PFSK-1 (cell line): ENCODE measurements around the gene GRB10.

Experiments used
- FOXP2 ChIP-seq: optimal IDR thresholded peaks from 2 replicates; pipeline ENCODE3; 2011; ENCODE audit warnings: borderline replicate concordance, control low read depth, inconsistent platforms; ENCODE audit not compliant: insufficient read depth; ENCODE audit errors: extremely low read length, extremely low read depth
- POLR2AphosphoS5 ChIP-seq: IDR thresholded peaks from 2 replicates; pipeline ENCODE4 v1.6.1; 2012; ENCODE audit warnings: low read depth, mild to moderate bottlenecking, control low read depth, low read length, moderate library complexity
- TAF1 ChIP-seq: IDR thresholded peaks from 2 replicates; pipeline ENCODE4 v1.6.1; 2012; ENCODE audit warnings: low read length, control low read depth, borderline replicate concordance; ENCODE audit not compliant: insufficient read depth
- TF ChIP-seq, protein P1 (sequence below), 2 experiments: IDR thresholded peaks; 2 replicates each; pipeline versions ENCODE4 v1.6.1 to v1.8.0; 2011 to 2012; ENCODE audit warnings: low read depth in 2 of 2, low read length in 2 of 2, control low read depth in 1 of 2, inconsistent platforms in 1 of 2, mild to moderate bottlenecking in 1 of 2, moderate library complexity in 1 of 2; ENCODE audit not compliant: insufficient read depth in 1 of 2

DNA sequence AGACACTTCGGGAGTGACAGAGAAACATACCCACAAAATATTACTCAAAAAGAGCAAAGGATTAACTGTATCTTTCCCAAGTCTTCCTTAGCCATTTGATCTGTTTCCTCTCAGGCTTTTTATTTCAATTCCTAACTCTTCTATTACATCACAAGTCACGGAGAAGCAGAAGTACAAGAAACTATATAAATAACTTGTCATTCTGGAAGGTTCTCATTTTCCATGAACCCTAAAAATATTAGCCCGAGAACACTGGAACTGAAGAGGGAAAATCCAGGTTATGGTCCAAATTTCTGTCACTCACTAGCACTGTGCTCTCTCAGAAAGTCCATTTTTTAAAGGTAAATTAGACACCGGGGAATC is 98.0 kb downstream of the GRB10 start:
- no peak for TF ChIP-seq TAF1
- no peak for TF ChIP-seq FOXP2
- TF ChIP-seq POLR2AphosphoS5: no peak
- TF ChIP-seq, protein P1, sequence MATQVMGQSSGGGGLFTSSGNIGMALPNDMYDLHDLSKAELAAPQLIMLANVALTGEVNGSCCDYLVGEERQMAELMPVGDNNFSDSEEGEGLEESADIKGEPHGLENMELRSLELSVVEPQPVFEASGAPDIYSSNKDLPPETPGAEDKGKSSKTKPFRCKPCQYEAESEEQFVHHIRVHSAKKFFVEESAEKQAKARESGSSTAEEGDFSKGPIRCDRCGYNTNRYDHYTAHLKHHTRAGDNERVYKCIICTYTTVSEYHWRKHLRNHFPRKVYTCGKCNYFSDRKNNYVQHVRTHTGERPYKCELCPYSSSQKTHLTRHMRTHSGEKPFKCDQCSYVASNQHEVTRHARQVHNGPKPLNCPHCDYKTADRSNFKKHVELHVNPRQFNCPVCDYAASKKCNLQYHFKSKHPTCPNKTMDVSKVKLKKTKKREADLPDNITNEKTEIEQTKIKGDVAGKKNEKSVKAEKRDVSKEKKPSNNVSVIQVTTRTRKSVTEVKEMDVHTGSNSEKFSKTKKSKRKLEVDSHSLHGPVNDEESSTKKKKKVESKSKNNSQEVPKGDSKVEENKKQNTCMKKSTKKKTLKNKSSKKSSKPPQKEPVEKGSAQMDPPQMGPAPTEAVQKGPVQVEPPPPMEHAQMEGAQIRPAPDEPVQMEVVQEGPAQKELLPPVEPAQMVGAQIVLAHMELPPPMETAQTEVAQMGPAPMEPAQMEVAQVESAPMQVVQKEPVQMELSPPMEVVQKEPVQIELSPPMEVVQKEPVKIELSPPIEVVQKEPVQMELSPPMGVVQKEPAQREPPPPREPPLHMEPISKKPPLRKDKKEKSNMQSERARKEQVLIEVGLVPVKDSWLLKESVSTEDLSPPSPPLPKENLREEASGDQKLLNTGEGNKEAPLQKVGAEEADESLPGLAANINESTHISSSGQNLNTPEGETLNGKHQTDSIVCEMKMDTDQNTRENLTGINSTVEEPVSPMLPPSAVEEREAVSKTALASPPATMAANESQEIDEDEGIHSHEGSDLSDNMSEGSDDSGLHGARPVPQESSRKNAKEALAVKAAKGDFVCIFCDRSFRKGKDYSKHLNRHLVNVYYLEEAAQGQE (IDR thresholded peaks at IDR 0.05; ENCODE audit: insufficient read depth in 1 of 2, low read depth in 2 of 2, low read length in 2 of 2): no peak
